Mesenchymal stem cell (in vitro differentiated cells and primary cell): ENCODE results near the gene DGCR8.
A peak's percentile ranks its signal among the peaks of the same experiment; 100 is the strongest.

Experiments
- DNase-seq: peaks from one replicate; pipeline ENCODE4 v3.0.0-alpha.2; 2013
- H2AFZ ChIP-seq: one replicate; pipeline ENCODE4 v1.6.1; 2013; ENCODE audit warnings: low read depth, mild to moderate bottlenecking, control low read depth, inconsistent platforms, low read length, moderate library complexity
- H2AK5ac ChIP-seq: 2 replicates; pipeline ENCODE4 v1.6.1; 2013; ENCODE audit warnings: low read length, moderate library complexity, mild to moderate bottlenecking, inconsistent platforms; ENCODE audit not compliant: severe bottlenecking
- H2BK120ac ChIP-seq: one replicate; pipeline ENCODE4 v1.6.1; 2013; ENCODE audit warnings: low read depth, mild to moderate bottlenecking, inconsistent platforms, low read length, moderate library complexity
- H2BK12ac ChIP-seq, 2 experiments: one replicate each; pipeline ENCODE4 v1.6.1; 2013; ENCODE audit warnings: inconsistent platforms in 2 of 2, low read length in 2 of 2, mild to moderate bottlenecking in 2 of 2, moderate library complexity in 2 of 2, control low read depth in 1 of 2
- H2BK15ac ChIP-seq: one replicate; pipeline ENCODE4 v1.6.1; 2013; ENCODE audit warnings: mild to moderate bottlenecking, low read depth, inconsistent platforms; ENCODE audit not compliant: poor library complexity, severe bottlenecking
- H2BK5ac ChIP-seq: 2 replicates; pipeline ENCODE4 v1.6.1; 2013; ENCODE audit warnings: low read depth, mild to moderate bottlenecking, low read length, control low read depth, inconsistent platforms; ENCODE audit not compliant: poor library complexity, severe bottlenecking
- H3K14ac ChIP-seq, 2 experiments: one replicate each; pipeline ENCODE4 v1.6.1; 2013; ENCODE audit warnings: inconsistent platforms in 2 of 2, low read length in 2 of 2, control low read depth in 1 of 2, mild to moderate bottlenecking in 1 of 2, moderate library complexity in 1 of 2
- H3K18ac ChIP-seq, 2 experiments: one replicate each; pipeline ENCODE4 v1.6.1; 2013; ENCODE audit warnings: inconsistent platforms in 2 of 2, low read length in 2 of 2, control low read depth in 1 of 2, low read depth in 1 of 2, mild to moderate bottlenecking in 1 of 2
- H3K23ac ChIP-seq, 2 experiments: one replicate each; pipeline ENCODE4 v1.6.1; 2013; ENCODE audit warnings: inconsistent platforms in 2 of 2, low read length in 2 of 2, mild to moderate bottlenecking in 2 of 2, moderate library complexity in 2 of 2, control low read depth in 1 of 2
- H3K27ac ChIP-seq: 2 replicates; pipeline ENCODE4 v1.5.1; 2013; ENCODE audit warnings: mild to moderate bottlenecking, moderate library complexity, low read length, control low read depth, inconsistent platforms; ENCODE audit not compliant: poor library complexity, severe bottlenecking
- H3K27me3 ChIP-seq, 2 experiments: 2 replicates each; pipeline versions ENCODE4 v1.6.1 to v1.7.0; 2013; ENCODE audit warnings: low read length in 2 of 2, mild to moderate bottlenecking in 2 of 2, moderate library complexity in 2 of 2, control low read depth in 1 of 2, inconsistent platforms in 1 of 2; ENCODE audit not compliant: control insufficient read depth in 1 of 2, insufficient read depth in 1 of 2
- H3K36me3 ChIP-seq, 2 experiments: 2 replicates each; pipeline versions ENCODE4 v1.6.1 to v1.7.0; 2013; ENCODE audit warnings: low read length in 2 of 2, control low read depth in 1 of 2, inconsistent platforms in 1 of 2, low read depth in 1 of 2, mild to moderate bottlenecking in 1 of 2; ENCODE audit not compliant: insufficient read depth in 2 of 2, control insufficient read depth in 1 of 2
- H3K4ac ChIP-seq, 2 experiments: one replicate each; pipeline ENCODE4 v1.6.1; 2013; ENCODE audit warnings: inconsistent platforms in 2 of 2, low read length in 2 of 2, mild to moderate bottlenecking in 2 of 2, moderate library complexity in 2 of 2, control low read depth in 1 of 2, low read depth in 1 of 2
- H3K4me1 ChIP-seq: 2 replicates; pipeline ENCODE4 v1.6.1; 2013; ENCODE audit warnings: low read depth, low read length, control low read depth; ENCODE audit not compliant: control insufficient read depth, insufficient read depth
- H3K4me2 ChIP-seq: 2 replicates; pipeline ENCODE4 v1.6.1; 2013; ENCODE audit warnings: low read length, mild to moderate bottlenecking, inconsistent platforms; ENCODE audit not compliant: poor library complexity, severe bottlenecking
- H3K4me3 ChIP-seq, 2 experiments: 2 replicates each; pipeline versions ENCODE4 v1.5.1 to v1.7.0; 2013; ENCODE audit warnings: low read length in 2 of 2, mild to moderate bottlenecking in 2 of 2, control low read depth in 1 of 2, low read depth in 1 of 2; ENCODE audit not compliant: insufficient read depth in 1 of 2
- H3K79me1 ChIP-seq: replicated peaks from 2 replicates; pipeline ENCODE4 v1.6.1; 2013; ENCODE audit warnings: mild to moderate bottlenecking, control low read depth, low read length, inconsistent platforms; ENCODE audit not compliant: poor library complexity, severe bottlenecking
- H3K9ac ChIP-seq: 2 replicates; pipeline ENCODE4 v1.7.0; 2013; ENCODE audit warnings: mild to moderate bottlenecking, low read length, moderate library complexity
- H3K9me3 ChIP-seq: 2 replicates; pipeline ENCODE4 v1.7.0; 2013; ENCODE audit warnings: mild to moderate bottlenecking, low read length; ENCODE audit not compliant: control insufficient read depth
- H4K8ac ChIP-seq: one replicate; pipeline ENCODE4 v1.6.1; 2013; ENCODE audit warnings: inconsistent platforms, mild to moderate bottlenecking, low read length, moderate library complexity
- H4K91ac ChIP-seq: one replicate; pipeline ENCODE4 v1.6.1; 2013; ENCODE audit warnings: mild to moderate bottlenecking, low read length, inconsistent platforms
- WGBS: methylation state at CpG from one replicate; pipeline ENCODE4 v1.1.7; 2013; ENCODE audit warnings: mixed read lengths; 5-methylcytosine and 5-hydroxymethylcytosine counted together

DGCR8 gene

DNA sequence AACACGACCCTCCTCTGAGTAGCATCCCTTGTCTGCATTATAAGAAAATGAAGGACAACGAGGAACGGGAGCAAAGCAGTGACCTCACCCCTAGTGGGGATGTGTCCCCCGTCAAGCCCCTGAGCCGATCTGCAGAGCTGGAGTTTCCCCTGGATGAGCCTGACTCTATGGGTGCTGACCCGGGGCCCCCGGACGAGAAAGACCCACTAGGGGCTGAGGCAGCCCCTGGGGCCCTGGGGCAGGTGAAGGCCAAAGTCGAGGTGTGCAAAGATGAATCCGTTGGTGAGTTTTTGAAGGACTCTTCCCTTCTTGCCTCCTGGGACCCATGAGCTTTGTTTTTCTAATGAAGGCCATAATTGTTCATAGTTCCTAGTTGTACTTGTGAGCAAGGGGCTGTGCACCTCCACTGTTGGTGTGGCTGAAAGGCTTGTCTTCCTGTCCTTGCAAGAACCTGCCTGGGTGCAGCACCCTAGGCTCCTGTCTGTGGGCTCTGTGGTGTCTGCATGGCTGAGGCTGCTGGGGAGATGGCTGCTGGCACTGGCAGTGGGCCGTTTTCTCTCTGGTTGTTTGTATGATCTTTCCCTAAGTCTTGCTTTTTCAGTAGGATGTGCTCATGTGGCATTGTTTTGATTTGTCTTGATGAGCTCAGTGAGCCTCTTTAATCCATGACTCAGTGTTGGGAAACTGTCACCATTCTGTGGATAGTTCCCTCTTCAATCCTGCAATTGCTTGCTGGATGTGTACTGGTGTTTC, 10.1 kb downstream of the DGCR8 start:
- no peak overlapping the region for H4K8ac ChIP-seq
- peaks cover 91 to 94% of the 10 kb centered on the region in 2 experiments for H3K36me3 ChIP-seq
- H3K9me3 ChIP-seq, result no peaks in the 10 kb centered on the region
- no peak overlapping the region for H2AFZ ChIP-seq
- H3K23ac ChIP-seq, result no peak overlapping the region
- H3K4me2 ChIP-seq, result no peak overlapping the region
- no peak overlapping the region for H3K27ac ChIP-seq
- no peak overlapping the region for H4K91ac ChIP-seq
- no peak overlapping the region for H3K14ac ChIP-seq
- no peak overlapping the region for H2BK15ac ChIP-seq
- peak overlapping the region; percentile 14 for H3K9ac ChIP-seq
- DNase-seq, result peak; percentile 26
- no peak overlapping the region for H2AK5ac ChIP-seq
- 96% methylated on average over 11 of the region's 11 CpGs for WGBS
- no peak overlapping the region for H2BK5ac ChIP-seq
- no peak overlapping the region for H2BK120ac ChIP-seq
- H3K18ac ChIP-seq, result no peak overlapping the region
- no peak overlapping the region for H2BK12ac ChIP-seq
- peaks cover 60% of the 10 kb centered on the region for H3K79me1 ChIP-seq
- peaks cover 4% of the 10 kb centered on the region for H3K4me1 ChIP-seq
- H3K4me3 ChIP-seq, result no peak overlapping the region
- H3K27me3 ChIP-seq, result no peaks in the 10 kb centered on the region
- H3K4ac ChIP-seq, result no peak overlapping the region

DNA sequence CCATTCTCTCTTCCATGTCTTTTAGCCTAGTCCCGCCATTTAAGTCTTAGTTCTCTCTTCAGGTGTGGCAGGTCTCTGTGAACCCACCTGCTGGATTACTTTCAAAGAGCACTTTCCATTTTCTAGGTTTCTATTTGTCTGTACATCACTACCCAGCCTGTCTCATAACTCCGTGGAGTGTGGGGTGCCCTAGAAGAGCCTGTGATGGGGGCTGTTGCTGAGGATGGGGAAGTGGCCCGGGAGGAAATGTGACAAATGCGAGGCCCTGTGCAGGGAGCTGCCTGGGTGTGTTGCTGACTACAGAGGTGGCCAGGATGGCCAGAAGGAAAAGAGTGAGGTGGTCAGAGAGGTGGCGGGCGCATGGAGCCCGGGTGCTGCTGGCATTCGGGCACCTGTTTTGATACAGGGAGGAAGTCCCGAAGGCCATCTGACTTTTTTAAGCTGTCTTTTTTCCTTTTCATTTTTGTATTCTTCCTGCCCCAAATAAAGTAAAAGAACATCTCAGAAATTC, 10.7 kb downstream of the DGCR8 start:
- Histone ChIP-seq H3K18ac (no peak overlapping the region), H3K14ac (no peak overlapping the region), H4K91ac (no peak overlapping the region), H3K36me3 (peaks cover 94 to 98% of the 10 kb centered on the region in 2 experiments), H3K23ac (no peak overlapping the region), H3K4me1 (peaks cover 4% of the 10 kb centered on the region), H2AK5ac (no peak overlapping the region), H2BK12ac (no peak overlapping the region), H2BK15ac (no peak overlapping the region), H2BK5ac (no peak overlapping the region), H3K4ac (no peak overlapping the region), H3K9me3 (no peaks in the 10 kb centered on the region), H3K27ac (no peak overlapping the region), H2BK120ac (no peak overlapping the region), H3K79me1 (peaks cover 60% of the 10 kb centered on the region), H3K4me3 (no peak overlapping the region), H4K8ac (no peak overlapping the region), H2AFZ (no peak overlapping the region), H3K27me3 (no peaks in the 10 kb centered on the region), H3K9ac (no peak overlapping the region), H3K4me2 (no peak overlapping the region)
- DNase-seq, result no peak
- WGBS, result 99% methylated on average over 4 of the region's 9 CpGs

DNA sequence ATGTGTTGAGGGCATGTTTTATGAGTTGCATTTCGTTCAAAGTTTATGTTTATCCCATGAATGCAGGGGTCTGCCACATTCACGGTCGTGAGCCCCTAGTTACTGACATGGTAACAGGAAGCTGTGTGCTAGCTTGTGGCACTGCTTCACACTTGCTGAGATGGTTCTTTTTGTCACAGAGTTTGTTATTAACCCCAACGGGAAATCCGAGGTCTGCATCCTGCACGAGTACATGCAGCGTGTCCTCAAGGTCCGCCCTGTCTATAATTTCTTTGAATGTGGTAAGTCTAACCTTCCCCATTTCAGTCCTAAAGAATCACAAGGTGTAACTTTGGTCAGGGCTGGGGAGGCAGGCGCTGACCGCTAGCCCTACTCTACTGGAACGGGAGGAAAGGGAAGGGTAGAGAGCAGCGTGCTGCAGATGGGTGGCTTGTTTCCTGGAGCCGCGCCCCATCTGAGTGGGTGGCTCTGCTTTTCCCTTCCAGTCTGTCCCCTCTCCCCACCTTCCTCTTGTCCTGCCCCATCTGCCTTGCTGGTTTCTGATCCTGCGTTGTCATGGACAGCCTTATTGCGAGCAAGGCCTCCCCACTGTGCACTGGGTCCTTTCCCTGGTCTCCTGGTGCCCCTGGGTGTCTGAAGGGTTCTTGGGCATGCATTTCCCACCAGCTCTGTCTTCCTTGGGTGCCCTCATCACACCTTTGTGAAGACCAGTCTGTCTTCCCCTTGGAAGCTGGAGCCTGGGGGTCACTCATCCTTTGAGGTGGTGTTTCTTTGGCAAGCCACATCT, 11.8 kb downstream of the DGCR8 start:
- no peak overlapping the region for H3K18ac ChIP-seq
- no peak overlapping the region for H3K4ac ChIP-seq
- H3K79me1 ChIP-seq, result peaks cover 62% of the 10 kb centered on the region
- H3K9ac ChIP-seq, result no peak overlapping the region
- 95% methylated on average over 16 of the region's 16 CpGs for WGBS
- H3K4me3 ChIP-seq, result no peak overlapping the region
- H4K8ac ChIP-seq, result no peak overlapping the region
- no peaks in the 10 kb centered on the region for H3K27me3 ChIP-seq
- H4K91ac ChIP-seq, result no peak overlapping the region
- no peak overlapping the region for H2BK15ac ChIP-seq
- peaks cover 4% of the 10 kb centered on the region for H3K4me1 ChIP-seq
- no peak overlapping the region for H3K23ac ChIP-seq
- H2AK5ac ChIP-seq, result no peak overlapping the region
- no peak overlapping the region for H2BK120ac ChIP-seq
- DNase-seq, result no peak
- H3K4me2 ChIP-seq, result no peak overlapping the region
- no peak overlapping the region for H3K27ac ChIP-seq
- peaks cover 6% of the 10 kb centered on the region for H3K9me3 ChIP-seq
- no peak overlapping the region for H2BK5ac ChIP-seq
- H2AFZ ChIP-seq, result no peak overlapping the region
- no peak overlapping the region for H2BK12ac ChIP-seq
- peaks cover 87 to 98% of the 10 kb centered on the region in 2 experiments for H3K36me3 ChIP-seq
- H3K14ac ChIP-seq, result no peak overlapping the region

- Histone ChIP-seq H4K8ac (no peak overlapping the region), H3K27me3 (no peaks in the 10 kb centered on the region), H3K27ac (no peak overlapping the region), H3K9me3 (peaks cover 6% of the 10 kb centered on the region), H2BK12ac (no peak overlapping the region), H3K4me2 (no peak overlapping the region), H3K14ac (no peak overlapping the region), H2BK15ac (no peak overlapping the region), H2AK5ac (no peak overlapping the region), H3K79me1 (peaks cover 56% of the 10 kb centered on the region), H3K4ac (no peak overlapping the region), H3K4me3 (no peak overlapping the region), H2AFZ (no peak overlapping the region), H3K18ac (no peak overlapping the region), H2BK5ac (no peak overlapping the region), H4K91ac (no peak overlapping the region), H3K9ac (no peak overlapping the region), H3K4me1 (peaks cover 4% of the 10 kb centered on the region), H3K36me3 (peaks cover 81 to 98% of the 10 kb centered on the region in 2 experiments), H2BK120ac (no peak overlapping the region), H3K23ac (no peak overlapping the region)
- DNase-seq, result no peak
- 96% methylated on average over 11 of the region's 11 CpGs for WGBS
These were observed 12.4 kb downstream of the DGCR8 start for GRCh38 chr22:20092477-20092854.
